Activated CD4-positive, alpha-beta T cell treated with anti-CD3 and anti-CD28 coated beads, Interleukin-2, amount 50 U/mL, for 48 hours (primary cell): Measurements from ENCODE around the gene OR2B3.
"Not testable (repeated sequence)": the region's sequence is repeated elsewhere in the genome, so short reads cannot be mapped to it uniquely, and the experiment has no call there.

Source experiments
- DNase-seq, 2 experiments: peaks; one replicate each; pipeline ENCODE4 v3.0.0-alpha.2; 2020

OR2B3 gene, protein sequence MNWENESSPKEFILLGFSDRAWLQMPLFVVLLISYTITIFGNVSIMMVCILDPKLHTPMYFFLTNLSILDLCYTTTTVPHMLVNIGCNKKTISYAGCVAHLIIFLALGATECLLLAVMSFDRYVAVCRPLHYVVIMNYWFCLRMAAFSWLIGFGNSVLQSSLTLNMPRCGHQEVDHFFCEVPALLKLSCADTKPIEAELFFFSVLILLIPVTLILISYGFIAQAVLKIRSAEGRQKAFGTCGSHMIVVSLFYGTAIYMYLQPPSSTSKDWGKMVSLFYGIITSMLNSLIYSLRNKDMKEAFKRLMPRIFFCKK

DNA sequence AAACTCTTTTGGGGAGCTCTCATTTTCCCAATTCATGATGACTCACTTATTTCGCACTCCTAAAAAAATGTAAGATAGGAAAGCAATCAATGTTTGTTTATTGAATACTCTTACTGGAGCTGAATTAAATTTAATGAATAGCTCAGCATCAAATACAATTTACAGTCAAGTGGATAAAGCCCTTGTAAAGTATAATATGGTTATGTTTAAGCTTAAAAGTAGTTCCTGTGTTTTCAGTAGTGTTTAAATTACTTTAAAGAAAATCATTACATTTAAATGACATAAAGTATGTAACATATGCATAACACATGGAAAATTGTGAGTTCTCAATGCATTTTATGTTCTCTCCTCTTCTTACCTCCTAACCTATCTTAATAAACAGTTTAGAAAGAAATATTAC, at the start of gene OR2B3:
OR2B3 (minus strand) TSS at position 101 of the 400 bp plus-strand sequence; CDS start at position 36, 65 bp downstream.
- DNase-seq, result no peak

DNA sequence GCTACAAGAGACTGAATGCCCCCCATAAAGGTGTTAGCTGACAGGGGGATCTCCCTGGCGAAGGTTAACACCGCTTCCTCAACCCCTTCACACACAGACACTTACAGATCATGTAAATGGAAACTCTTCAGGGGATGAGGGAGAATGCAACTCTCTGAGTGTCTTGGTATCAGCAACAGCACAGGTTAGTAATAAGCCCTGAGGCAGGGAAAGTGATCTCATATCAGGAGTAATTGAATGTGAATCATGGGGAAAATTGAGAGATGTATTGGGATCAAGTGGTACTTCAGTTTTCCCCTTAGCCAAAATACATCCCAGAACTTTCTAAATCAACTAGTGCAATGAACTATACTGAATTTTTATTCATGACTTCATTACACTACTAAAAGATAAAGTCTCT, 44.6 kb upstream of the OR2B3 start:
- no peak for DNase-seq

DNA sequence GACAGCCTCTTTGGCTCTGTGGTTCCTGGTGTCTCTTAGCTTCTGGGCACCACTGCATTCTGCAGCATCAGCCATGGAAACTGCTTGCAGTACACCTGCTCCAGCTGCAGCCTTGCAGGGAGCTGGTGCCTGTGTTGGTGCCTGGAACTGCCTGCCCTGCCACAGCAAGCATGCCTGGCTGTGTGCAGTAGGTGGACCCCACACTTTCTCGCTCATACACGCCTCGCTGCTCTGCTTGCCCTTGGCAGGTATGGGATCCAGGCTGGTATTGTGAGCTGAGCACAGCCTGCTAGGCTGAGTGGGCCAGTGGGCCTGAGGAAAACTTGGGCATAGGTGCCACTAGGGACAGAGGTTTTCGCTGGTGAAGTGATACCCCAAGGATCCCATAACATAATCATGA, 43.5 kb upstream of the OR2B3 start:
- no peak for DNase-seq

DNA sequence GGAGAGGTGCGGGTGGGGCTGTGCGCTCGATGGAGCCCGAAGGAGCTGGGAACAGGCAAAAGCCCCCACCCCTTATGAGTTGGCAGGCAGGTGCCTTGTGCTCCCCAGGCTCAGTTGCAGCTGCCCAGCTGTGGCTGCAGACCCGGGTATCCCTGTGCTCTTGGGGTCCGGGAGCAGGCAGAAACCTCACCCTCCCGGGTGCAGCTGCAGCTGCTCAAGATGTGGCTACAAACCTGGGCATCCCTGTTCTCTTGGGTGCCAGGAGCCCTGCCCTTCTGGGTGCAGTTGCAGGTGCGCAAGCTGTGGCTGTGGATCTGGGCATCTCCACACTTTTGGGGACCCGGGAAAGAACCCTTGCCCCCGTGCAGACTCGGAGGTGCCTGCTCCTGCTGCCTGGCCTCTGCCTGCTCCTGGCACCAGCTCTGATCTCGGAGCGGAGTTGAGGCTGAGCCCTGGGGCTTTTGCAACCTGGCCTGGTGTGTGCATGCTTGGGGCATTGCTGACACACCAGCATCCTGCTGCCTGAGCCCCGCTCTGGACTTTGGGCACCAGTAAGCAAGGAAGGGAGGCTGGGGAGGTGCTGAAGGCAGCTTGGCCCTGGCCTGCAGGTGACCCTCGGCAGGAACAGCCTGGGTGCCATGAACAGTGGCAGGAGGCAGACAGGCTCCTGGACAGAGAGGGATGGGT, 42.4 kb upstream of the OR2B3 start:
- no peak for DNase-seq

DNA sequence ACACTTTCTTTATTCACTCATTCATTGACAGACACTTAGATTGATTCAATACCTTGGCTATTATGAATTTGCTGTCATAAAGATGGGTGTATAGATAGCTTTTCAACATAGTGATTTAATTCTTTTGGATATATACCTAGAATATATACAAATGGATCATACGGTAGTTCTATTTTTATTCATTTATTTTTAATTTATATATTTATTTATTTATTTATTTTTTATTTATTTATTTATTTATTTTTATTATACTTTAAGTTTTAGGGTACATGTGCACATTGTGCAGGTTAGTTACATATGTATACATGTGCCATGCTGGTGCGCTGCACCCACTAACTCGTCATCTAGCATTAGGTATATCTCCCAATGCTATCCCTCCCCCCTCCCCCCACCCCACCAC, 27.9 kb upstream of the OR2B3 start:
- not testable (repeated sequence) for DNase-seq

DNA sequence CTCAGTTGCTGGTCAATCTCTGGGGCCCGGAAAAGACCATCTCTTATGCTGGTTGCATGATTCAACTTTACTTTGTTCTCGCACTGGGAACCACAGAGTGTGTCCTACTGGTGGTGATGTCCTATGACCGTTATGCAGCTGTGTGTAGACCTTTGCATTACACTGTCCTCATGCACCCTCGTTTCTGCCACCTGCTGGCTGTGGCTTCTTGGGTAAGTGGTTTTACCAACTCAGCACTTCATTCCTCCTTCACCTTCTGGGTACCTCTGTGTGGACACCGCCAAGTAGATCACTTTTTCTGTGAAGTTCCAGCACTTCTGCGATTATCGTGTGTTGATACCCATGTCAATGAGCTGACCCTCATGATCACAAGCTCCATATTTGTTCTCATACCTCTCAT, 25.0 kb upstream of the OR2B3 start:
- no peak for DNase-seq

DNA sequence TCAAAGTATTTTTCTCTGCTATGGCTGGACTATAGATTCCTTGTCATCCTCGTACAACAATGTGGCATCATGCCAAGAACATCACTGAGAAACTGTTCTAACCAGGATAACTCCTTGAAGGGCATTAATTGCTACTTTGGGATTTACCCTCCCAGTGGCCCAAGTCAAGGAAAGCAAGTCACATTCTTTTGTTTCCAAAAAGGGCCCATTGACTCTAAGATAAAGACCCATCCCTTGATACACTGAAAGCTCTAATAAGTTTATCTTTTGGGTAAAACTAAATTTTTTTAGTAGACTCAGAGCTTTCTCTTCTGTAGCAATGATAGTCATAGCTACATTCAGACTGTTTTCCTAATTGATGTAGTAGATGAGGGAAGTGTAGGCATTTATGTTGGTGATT, 20.6 kb upstream of the OR2B3 start, which contains the start of gene OR2J3:
OR2J3 (plus strand) TSS at position 301 of the 400 bp plus-strand sequence. CDS start 3,833 bp downstream, outside the sequence.
- DNase-seq, result no peak

DNA sequence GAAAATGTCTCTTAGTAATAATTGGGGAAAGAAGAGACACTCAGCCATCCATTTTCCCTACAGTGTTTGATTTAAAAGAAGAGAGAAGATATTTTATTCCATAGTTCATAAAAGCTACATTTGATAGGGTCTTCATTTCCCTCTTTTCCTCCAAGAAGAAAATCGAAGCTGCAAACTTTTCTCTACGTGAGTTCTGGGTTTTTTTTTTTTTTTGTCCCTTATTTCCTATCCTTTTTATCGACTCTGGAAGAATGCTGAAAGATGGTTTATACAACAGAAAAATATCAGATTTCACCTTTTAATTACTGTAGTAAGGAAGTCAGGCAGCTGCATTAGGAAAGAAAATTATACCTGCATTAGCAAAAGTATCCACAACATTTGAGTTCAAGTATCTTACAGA, 12.1 kb upstream of the OR2B3 start, which contains the start of gene OR2J1:
OR2J1 (plus strand) TSS at position 301 of the 400 bp plus-strand sequence. CDS start 1,453 bp downstream, outside the sequence.
- no peak for DNase-seq

DNA sequence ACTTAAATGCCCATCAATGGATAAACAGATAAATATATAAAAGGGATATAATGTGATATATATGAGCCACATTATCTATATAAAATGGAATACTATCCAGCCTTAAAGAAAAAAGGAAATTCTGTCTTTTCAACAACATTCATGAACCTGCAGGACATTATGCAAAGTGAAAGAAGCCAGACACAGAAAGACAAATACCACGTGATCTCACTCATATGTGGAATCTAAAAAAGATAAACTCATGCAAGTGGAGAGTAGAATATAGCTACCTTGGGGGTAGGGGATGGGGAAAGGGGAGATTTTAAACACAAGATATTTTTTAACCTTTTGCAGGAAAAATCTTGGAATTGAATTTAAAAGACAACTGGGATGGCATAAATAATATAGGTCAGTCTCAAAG, 10.7 kb upstream of the OR2B3 start:
- no peak for DNase-seq

DNA sequence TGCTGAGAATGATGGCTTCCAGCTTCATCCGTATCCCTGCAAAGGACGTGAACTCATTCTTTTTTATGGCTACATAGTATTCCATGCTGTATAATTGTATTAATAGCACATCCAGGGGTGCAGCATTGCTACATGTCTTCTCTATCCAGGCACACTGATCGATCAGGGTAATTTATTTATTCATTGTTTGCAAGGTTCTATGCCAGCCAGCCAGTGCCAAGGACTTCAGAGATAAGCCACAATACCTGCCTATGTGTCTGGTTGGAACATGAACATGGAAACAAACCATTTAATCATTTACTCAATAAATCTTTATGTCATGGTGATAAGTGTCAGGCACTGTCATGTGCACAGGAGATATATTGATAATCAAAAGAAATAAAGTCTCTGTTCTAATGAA, 5.8 kb upstream of the OR2B3 start:
- DNase-seq, result no peak

DNA sequence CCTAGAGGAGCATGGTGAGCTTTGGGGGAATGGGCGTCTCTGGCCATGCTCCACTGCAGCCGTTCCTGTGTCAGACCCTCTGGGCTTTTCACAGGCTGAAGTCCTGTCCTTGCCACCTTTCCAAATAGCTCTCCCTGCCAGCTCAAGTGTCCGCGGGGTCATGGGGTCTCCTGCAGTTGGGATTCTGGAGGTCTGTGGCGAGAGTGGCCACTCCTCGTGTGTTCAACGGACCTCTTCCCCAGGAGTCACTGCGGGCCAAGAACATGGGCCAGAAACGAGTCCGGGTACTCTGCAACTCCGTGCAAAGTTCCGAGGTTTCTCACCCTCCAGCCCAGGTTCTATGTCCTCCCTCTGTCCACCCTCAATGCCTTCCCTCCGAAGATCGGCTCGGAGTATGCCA, 4.7 kb downstream of the OR2B3 start:
- no peak for DNase-seq

DNA sequence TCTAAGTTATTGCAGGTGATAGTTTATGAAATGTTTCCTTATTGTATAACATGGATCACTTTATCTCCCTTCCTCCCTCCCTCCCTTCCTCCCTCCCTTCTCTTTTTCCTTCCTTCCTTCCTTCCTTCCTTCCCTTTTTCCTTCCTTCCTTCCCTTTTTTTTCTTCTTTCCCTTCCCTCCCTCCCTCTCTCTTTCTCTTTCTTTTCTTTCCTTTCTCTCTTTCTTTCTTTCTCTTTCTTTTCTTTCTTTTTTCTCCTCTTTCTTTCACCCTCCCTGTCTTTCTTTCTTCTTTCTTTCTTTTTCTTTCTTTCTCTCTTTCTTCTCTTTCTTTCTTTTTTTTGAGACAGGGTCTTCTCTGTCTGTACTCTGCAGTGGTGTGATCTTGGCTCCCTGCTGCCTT, 5.8 kb downstream of the OR2B3 start:
- no peak for DNase-seq

DNA sequence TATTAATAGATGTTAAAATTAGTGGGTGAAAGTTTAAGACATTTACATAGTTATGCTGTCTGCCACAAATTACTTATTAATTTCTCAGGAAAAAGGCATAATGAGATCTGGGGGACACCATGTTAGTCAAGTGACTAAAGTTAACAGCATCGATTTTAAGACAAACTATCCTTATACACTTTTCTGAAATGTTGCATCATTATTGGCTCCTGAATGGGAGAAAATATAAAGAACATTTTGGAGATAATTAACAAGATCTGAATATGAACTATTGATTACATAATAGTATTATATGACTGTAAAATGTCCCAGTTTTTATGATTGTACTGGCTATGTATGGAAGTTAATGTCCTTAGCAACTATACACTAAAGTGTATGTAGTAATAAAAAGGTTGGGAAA, 7.9 kb downstream of the OR2B3 start:
- no peak for DNase-seq

DNA sequence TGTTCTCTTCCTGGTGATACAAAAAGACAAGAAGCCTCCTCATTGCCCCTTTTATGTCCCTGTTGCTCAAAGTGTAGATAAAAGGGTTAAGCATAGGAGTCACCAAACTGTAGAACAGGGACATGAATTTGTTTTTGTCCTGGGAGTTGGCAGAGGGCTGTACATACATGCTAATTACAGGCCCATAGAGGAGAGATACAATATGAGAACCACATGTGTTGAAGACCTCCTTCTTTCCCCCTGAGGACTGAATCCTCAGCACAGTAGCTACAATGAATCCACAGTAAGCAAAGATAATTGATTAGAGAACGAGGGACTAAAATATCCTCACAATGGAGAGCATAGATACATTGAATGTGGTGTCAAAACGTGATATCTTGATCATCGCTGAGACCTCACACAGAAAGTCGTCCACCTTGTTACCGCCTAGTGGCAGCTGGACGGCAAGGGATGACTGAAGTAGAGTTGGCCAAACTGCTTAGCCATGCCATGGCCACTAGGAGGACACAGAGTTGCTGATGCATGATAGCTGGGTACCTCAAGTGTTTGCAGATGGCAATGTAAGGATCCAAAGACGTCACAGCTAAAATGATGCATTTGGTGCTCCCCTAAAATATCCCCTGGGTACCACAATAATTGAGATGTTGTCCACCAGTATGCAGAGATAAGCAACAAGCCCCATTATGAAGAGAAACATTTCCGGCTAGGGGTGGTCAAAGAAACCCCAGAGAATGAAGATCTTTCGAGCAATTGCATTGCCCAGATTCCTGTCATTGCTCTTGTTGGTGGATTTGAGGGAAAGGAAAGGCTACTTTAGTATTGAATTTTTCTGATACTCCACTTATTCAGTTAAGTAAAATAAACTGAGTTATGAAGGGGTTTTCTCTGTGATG, 15.0 kb downstream of the OR2B3 start:
- peak in 1 of 2 experiments; percentile 4 for DNase-seq

DNA sequence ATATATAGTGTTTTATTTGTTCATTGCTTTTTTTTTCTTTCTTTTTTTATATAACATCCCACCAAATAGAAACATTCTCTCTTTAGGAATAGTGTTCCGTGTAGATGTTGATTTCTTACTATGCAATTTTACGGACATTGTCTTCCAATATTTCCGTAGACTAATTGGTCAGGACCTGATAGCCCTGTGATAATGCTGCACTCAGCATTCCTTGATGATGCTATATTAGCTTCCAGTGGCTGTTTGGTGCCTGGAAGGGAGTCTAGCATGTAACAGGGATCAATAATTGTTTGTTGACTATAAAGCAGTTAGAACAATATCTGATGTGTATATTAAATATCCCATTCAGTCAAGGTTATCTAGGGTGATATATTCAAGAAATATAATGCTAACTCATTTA, 35.4 kb downstream of the OR2B3 start:
- DNase-seq, result no peak

DNA sequence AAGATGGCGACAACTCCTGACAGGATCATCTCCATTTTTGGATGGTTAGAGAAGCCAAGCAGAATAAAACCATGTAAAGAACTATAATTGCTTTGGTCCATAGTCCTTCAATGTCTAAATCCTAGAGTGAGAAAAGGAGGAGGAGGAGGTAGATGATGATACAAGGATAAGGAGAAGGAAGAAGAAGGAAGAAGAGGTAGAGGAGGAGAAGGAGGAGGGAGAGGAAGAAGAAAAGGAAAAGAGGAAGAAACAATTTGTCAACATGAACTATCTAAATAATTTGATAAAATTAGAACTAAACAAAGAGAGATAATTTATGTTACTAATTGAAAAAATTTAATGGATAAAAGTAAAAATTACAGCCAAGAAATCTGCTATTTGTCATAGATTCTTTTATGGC, 42.0 kb downstream of the OR2B3 start, which contains the start of gene OR2W1:
OR2W1 (minus strand) TSS at position 101 of the 400 bp plus-strand sequence; CDS start at position 101, 0 bp downstream.
- DNase-seq, result no peak
